Activated CD8-positive, alpha-beta memory T cell treated with anti-CD3 and anti-CD28 coated beads for 24 hours (primary cell): Measurements from ENCODE around the gene PTGDS.

Experiments
- DNase-seq: peaks from one replicate; pipeline ENCODE4 v3.0.0-alpha.2; 2020

Gene PTGDS

DNA sequence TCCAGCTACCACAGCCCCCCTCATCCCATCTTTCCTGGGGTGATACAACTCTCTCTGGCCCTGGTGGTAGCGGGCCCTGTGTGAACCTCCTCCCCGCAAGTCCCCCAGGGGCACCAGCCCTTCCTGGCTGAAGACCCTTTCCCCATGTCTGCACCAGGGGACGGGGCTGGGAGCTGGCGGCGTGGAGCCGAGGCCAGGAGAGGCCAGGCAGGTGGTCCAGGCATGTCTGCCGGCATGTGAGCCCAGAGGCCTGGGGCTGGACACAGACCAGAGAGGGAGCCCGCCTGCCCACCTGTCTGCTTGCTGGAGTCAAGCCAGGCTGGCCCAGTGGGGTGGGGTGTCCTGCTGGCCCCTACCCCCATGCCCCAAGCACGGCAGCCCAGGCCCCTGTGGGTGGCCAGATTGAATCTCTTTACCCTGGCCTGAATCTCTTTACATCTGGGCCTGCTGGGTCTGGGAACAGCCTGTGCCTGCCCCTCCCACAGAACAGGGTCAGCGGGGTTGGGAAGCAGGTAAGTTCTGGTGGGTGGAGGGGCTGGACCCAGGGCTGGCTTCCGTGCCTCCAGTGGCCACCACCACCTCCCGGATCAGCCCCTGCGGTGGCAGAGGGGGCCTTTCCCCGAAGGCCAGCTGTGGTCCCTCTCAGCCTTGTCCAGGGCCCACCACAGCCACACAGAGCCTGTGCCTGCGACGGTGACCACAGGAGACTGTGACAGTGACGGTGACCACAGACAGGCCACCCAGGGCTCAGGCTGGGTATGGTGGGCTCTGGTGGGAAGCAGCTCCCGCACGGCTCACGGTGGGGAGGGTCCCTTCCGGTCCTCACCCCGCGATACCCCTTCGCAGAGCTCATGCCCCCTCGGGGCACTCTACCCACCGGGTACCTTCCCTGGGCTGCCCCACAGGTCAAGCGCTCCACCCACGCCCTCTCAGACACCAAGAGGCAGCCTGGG is 18.1 kb upstream of the PTGDS start:
- no peak for DNase-seq

DNA sequence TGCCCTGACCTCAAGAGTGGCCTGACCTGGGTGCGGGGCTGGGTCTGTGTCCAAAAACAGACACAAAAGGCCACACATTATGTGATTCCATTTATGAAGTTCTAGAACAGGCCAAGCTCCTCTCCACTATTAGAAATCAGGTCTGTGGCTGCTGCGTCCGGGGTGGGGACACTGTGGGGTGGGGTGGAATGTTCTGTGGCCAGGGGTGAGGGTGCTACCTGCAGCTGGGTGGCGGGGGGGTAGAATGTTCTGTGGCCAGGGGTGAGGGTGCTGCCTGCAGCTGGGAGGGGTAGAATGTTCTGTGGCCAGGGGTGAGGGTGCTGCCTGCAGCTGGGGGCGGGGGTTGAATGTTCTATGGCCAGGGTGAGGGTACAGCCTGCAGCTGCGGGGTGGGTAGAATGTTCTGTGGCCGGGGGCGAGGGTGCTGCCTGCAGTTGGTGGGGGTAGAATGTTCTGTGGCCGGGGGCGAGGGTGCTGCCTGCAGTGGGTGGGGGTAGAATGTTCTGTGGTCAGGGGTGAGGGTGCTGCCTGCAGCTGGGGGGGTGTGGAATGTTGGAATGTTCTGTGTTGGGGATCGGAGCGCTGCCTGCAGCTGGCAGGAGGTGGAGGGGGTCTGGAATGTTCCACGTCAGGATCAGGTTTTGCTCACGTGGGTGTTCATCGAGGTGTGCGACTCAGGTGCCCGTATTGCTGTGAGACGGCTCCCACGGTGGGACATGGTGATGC is 16.9 kb upstream of the PTGDS start:
- no peak for DNase-seq

DNA sequence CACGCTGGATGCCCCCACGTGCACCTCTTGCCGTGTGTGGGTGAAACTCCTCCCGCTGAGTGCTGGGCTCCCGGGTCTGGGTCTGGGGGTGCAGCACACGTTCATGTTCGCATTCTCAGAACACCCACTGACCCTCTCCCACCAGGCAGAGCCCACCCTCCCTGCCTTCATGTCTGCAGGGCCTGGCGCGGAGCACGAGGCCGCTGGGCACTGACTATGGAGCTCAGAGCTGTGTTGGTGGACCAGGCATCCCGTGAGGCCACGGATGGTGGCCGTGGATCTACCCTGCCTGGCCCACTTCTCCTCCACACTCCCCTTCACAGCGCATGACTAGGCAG is 16.4 kb upstream of the PTGDS start:
- DNase-seq: no peak

DNA sequence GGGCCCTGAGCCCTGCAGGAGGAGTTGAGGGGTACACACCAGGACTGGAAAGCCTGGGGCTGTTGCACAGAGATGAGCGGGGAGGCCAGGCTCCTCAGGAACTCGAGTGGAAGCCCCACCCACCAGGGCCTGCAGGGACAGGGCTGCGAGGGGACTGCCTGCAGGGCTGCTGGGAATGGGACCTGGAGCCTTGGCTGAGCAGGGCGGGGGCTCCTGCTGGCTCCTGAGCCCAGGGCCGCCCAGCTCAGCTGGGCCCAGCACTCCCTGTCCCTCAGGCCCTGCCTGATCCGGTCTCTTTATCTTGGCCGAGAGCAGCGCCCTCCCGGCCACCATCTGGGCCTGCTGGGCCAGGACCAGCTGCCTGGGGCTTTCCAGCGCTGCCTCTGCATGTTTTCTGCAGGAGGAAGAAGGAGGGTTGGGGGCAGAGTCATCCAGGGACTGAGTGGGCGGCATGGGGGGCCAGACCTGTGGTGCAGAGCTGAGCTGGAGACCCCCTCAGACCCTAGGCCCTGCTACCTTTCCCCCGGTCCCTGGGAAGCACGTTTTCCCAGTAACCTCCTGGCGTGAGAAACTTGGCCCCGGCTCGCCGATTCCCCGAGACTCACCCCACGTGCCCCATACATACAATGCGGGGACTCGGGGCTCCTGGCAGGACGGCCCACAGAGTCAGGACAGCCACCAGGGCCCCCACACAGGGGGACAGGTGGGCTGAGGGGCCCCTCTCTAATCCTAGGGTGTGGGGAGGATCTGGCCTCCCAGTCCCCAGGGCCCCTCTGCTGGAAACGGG is 15.8 kb upstream of the PTGDS start:
- no peak for DNase-seq

DNA sequence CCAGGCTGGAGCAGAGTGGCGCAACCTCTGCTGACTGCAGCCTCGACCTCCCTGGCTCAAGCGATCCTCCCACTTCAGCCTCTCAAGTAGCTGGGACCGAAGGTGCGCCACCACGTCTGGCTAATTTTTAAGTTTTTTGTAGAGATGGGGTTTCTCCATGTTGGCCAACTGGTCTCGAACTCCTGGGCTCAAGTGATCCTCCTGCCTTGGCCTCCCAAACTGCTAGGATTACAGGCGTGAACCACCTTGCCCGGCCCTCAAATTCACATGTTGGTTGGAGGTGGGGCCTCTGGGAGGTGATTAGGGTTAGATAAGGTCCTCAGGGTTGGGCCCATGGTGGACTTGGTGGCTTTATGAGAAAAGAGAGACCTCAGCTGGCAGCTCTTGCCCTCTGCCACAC is 15.1 kb upstream of the PTGDS start:
- DNase-seq: no peak

DNA sequence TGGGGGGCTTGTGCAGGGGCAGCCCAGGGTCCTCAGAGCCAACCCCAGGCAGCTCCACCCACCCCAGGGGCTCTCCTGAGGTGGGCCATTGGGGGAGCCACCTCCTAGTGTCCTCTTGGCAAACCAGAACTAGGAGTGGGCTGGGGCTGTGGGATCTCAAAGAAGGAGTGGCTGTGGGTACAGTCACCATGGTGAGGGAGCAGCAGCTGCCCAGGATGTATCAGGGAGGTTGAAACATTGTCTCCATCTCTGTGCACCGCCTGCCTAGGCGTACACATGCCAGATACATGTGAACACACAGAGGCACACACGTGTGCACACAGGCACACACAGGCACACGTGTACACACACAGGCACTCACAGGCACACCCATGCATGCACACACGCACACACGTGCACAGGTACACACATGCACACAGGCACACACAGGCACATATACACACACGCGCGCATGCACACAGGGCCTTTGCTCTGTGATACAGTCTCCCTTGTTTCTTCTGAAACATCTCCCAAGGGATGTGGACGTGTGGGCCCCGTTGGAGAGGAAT is 14.5 kb upstream of the PTGDS start:
- DNase-seq: no peak

DNA sequence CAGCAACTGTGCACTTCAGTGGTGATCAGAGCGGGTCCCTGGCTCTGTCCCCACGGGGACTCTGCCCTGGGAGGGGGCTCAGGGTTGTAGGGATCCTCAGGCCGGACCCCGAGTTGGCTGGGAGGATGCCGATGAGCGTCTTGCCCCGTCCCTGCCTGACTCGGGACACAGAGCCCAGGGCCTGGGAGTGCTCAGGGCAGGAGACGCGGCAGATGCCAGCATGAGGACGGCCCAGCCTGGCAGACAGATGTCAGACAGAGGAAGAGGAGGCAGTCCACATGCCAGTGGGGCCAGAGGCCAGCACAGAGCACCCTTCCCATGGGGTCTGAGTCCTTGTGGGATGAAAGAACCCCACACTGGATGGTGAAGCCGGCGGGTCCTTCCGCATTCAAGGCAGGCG is 14.0 kb upstream of the PTGDS start:
- DNase-seq: no peak

DNA sequence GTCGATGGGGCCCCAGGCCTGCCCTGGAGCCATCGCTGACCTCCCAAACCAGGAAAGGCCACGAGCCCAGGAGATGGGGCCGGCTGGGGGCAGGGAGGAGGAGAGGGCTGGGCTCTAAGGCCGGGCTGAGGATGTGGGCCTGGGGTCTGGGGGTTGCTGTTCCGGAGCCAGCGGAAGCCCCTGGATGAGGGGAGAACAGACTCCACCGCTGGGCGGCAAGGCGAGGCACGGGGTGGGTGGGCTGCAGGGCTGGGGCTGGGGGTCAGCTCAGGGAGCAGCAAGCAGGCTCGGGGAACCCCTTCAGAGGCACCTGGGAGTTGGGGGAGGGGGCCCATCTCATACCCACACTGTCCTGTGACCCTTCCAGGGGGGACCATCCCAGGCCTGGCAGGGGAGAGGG is 13.6 kb upstream of the PTGDS start:
- no peak for DNase-seq

DNA sequence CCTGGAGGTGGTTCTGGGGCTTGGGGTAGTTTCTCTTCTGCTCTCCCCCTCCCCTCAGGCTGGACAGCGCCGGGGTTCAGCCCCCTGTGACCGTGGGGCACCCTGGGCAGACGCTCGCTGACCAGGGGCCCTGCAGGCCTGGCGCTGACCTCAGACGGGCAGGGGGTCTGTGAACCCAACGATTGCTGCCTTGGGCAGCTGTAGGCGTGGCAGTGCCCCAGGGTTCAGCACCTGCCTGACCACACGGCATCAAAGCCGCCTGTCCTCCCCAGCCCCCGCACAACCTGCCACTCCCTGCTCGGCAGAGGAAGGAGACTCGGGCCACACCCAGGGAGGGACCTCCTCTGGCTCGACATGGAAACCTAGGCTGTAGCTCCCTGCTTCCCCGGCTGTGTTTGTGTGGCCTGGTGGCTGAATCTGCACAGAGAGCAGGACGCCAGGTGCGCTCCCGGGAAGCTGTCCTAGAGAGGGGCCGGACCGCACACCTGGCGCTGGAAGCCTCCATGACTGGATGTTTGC is 13.1 kb upstream of the PTGDS start:
- DNase-seq: no peak

DNA sequence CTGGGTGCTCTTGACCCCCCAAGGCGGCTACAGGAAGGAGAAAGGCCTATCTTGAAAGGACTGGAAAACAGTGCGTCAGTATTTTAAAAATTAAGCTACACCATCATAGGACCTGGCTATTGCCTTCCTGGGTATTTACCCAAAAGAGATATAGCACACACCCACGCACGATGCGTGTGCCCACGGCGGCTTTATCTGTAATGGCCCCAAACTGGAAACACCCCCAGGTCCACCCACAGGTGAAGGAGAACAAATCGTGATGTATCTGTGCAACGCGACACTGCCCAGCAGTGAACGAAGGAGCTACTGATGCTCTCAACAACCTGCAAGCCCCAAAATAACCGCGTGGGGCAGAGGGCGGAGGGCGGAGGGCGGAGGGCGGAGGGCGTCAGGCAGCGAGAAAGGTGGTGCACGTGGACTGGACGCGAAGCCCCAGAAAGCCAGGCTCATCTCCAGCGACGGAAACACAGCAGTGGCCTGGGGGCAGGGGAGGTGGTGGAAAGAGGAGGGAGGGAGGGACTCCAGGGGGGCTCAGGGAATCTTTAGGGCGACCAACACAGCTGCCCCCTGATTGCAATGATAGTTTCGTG is 12.4 kb upstream of the PTGDS start:
- no peak for DNase-seq

DNA sequence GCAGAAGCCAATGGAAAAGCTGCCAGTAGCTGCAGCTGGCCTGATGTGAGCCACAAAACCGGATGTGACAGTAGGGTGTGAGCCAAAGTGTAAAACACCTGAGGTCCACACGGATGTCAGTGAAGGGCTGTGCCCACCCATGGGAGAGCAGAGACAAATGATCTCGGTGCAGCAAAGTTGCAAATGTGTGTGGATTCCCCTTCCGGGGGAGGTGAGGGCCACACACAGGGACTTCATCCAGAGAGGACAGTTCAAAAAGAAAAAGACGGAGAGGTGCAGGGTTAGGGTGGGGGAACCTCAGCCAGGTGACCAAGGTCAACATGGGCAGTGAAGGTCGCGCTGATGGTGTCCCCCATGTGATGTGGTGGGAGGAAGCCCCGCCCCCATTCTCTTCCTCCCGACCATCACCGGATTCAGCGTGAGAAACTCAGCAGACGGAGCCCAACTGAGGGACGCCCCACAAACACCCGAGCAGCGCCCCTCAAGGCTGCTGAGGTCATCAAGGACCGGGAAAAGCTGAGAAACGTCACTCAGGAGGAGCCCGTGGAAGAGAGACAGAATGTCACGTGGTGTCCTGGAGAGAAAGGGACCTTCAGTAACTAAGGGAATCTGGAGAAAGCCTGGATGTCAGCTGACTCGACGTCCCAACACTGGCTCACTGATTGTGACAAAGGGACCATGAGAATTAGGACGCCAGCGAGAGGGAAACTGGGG is 11.4 kb upstream of the PTGDS start:
- no peak for DNase-seq

DNA sequence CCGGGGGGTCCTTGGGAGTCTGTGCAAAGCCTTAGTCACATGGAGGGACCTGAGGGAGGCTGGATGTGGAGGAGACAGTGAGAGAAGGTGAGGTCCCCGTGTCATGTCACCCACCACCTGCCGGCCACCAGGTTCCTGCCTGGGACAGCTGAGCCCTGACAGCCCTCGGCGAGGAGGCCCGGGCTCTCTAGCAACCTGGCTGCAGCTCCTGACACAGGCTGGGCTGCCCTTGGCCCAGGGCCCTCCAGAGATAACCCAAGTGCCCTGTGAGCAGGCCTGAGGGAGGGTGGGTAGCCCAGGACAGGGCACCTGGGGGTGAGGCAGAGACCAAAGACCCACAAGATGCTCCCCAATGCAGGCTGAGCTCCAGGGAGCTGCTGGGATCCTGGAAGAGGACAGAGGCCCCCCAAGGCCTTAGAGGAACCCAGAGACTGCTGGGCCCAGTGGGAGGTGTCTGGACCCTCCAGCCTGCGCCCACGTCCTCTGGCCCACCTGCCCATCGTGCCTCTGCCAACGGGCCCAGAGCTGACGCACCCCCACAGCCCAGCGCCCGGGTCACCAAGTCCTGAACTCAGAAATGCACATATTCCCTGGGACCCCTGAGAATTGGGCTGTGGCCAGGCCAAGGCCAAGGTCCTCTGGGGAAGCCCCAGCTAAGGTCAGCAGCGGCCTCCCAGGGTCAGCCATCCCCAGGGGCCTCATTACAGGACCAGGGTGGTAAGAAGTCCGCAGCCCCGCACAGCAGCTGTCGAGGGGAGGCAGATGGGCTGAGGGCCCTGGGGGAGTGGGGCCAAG is 8.8 kb upstream of the PTGDS start:
- no peak for DNase-seq

DNA sequence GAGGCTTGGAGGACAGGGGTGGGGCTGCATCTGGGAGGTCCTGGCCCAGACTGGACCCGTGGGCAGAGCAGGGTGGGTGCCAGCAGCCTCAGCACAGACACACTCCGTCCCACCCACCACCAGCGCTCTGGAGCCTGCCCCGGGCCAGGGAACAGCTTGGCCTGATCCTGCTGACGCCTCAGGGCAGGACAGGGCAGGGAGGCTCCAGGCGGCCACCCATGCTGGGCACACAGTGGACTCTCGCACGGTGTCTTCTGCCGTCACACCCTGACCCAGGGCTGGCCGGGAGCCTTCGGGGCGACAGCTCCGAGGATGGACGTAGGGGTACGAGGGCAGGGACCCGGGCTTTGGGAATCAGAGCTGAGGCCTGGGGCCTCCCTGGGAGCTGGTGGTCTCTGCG is 8.2 kb upstream of the PTGDS start:
- no peak for DNase-seq

DNA sequence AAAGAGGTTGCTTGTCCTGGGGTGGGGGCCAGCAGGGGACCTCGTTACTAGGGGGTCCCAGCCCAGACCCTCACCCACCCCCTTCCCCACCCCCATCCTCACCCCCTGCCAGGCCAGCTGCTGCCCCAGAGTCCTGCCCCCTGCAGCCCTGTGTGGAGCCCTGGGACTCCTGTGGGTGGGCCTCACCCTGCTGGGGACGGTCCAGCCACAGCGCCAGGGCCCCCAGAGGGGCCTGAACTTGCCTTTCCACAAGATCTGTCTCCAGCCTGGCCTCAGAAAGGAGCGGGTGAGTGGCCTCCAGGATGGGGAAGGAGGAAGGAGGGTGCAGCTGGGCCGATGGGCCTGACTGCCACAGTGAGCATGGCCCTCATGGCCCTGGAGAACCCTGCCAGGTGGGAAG is 7.5 kb upstream of the PTGDS start:
- no peak for DNase-seq

DNA sequence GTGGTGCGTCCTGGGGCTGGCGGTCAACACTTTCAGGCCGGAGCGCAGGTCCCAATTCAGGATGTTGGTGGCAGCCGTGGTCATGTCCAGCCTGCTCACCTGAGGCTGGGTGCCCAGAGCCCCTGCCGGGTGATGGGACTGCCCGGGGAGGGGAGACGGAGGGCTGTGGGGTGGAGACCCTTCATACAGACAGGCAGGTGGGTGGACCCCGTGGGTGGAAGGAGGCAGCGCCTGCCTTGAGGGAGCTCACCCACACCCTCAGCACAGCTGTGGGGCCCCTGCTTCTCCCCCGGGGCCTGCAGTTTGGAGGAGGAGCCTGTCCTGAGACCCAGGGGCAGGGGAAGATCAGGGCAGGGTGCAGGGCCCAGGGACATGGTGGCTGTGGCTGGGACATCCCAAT is 6.9 kb upstream of the PTGDS start:
- DNase-seq: no peak

DNA sequence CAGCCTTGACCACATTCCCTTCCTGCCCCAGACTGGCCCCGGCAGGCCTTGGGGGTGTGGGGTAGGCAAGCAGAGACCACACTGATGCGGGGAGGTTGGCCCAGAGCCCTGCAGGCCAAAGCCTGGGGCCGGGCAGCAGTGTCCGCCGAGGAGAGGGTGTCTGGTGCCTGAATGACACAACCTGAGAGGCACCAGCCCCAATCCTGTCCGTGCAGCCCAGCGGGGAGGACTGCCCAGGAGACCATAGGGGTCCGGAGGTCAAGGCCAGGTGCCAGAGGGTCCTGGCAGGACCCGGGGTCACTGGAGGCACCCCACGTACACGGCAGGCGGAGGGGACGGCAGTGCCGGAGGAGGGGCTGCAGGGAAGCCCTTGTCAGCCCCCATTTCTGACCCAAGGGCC is 5.6 kb upstream of the PTGDS start:
- no peak for DNase-seq

DNA sequence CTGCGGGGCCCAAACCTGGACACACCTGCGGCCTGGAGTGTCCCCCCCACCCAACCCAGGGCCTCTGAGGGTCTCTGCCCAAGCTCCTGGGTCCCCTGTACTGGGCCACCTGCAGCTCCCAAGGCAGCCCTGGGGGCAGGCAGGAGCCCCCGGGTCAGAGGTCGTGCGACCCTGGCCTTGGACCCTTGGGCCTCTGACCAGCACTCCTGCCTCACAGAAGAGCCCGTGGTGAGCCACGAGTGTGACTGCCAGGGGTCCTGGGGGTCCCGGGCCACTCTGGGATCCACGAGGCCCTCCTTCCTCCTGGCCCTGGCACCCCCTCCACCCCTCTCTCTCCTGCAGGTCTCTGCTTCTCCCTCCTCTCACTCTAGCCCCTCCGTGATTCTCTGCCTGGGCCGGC is 5.0 kb upstream of the PTGDS start:
- DNase-seq: no peak

DNA sequence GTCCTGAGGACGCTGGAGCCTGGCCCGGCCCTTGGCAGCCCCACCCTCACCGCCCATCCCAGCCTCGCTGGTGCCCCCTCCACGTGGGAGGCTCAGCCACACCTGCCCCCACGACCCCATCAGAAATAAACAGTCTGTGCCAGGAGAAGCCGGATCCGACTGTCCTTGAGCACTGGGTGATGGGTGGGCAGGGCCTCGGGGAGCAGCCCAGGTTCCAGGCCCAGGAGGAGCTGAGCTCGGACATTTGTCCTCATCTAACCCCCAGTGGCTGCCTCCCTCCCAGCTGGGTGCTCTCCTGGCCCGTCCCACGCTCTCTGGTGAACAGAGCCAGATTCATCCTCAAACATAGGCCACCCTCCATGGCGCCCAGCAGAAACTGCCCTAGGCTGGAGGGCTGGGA is 4.6 kb upstream of the PTGDS start:
- no peak for DNase-seq

DNA sequence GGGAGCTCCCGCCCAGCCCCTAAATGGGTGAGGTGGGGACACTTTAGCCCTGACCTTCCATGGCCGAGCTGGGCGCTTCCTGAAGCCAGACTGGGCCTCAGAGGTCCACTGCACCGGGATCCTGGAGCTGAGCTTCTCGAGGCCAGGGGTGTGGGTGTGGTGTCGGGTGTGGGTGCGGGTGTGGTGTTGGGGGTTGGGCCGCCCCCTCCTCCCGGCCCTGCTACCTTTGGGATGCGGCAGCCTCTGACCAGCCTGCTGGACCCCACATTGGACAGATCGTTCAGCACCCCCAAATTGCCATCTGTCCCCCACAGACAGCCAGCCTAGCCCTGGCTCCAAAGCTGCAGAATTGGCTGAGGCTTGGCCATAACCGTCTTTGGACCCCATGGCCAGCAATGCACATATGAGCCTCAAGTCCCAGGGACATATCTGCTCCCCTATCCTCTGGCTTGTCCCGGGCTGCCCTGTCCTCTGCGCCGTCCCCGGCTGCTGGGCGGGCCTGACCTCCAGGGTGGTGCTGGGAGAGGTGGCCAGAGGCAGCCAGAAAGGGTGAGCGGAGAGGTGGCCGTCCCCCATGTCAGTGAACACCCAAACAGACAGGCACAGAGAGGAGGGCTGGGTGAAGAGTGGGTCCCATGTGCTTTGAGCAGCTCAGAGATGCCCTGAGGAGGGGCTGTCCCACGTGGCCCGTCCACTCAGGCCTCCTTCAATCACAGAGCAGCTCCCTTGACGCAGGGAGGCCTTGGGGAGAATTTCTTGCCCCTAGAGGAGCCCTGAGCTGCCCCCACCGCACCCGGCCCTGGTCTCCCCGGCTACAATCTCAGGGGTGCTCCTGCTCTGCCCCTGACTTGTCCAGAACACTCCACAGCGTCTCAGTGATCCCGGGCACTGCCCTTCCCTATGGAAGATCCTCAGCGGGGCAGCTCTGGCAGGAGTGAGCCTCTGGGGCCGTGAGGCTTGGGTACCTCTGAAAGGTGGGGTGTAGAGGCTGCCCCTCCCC is 3.4 kb upstream of the PTGDS start:
- DNase-seq: no peak
